Activated CD4-positive, alpha-beta T cell treated with anti-CD3 and anti-CD28 coated beads, Interleukin-2, amount 50 U/mL, for 16 hours (primary cell): ENCODE data around the gene TMOD4.
A peak's percentile ranks its signal among the peaks of the same experiment; 100 is the strongest.
"Not testable (repeated sequence)": the region's sequence is repeated elsewhere in the genome, so short reads cannot be mapped to it uniquely, and the experiment has no call there.

ENCODE experiments used
- DNase-seq: peaks from one replicate; pipeline ENCODE4 v3.0.0-alpha.2; 2020

Gene TMOD4

DNA sequence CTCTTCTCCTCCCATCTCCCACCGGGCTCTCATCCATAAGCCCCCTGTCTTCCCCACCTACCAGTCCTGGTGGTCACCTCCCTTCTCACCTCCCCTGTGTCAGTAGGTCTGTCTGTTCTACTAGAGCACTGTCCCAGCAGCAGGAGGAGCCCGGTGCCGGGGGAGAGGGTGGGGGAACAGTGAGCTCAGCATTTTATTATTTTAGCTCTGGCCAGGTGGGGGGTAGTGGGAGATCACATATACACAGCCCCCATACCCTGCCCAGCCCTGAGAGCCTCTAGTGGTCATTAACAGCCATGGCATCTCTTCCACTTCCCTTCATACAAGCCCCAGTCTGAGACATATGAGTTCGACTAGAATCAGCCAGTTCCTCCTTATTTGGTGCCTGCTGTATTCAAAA, at the start of gene TMOD4:
Gene TMOD4, minus strand, starts transcription at position 119 of the 400 bp plus-strand sequence. CDS start 1,106 bp downstream, outside the sequence.
- DNase-seq, result no peak

DNA sequence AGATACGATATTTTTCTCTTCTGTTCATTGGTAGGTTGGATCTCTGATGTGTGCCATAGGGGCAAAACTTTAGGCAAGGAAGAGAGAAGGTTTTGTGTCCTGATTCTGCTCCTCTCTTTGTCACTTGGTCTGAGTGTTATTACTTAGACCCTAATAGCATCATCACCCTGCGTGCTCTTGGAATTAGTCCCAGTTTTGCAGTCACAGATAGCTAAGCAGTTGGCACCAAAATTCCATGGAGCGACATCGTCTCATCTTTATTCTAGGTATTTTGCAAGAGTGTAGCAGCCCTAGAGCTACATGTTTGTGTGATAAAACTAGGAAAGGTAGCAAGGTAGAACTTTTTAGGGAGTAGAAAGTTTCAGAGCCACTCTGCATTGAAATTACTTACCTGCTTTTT, 46.3 kb upstream of the TMOD4 start:
- DNase-seq, result no peak

DNA sequence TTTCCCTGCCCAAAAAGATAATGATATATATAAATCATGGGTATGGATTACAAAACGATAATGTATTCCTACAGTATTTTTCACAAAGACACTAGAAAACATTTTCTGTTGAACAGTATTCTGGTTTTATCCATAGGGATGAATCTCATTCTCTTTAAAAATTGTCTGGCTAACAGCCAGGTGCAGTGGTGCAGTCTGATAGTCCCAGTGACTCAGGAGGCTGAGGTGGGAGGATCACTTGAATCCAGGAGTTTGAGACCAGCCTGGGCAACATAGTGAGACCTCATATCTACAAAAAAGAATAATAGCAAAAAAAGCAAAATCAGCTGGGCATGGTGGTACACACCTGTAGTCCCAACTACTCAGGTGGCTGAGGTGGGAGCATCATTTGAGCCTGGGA, 45.8 kb upstream of the TMOD4 start:
- DNase-seq, result no peak

DNA sequence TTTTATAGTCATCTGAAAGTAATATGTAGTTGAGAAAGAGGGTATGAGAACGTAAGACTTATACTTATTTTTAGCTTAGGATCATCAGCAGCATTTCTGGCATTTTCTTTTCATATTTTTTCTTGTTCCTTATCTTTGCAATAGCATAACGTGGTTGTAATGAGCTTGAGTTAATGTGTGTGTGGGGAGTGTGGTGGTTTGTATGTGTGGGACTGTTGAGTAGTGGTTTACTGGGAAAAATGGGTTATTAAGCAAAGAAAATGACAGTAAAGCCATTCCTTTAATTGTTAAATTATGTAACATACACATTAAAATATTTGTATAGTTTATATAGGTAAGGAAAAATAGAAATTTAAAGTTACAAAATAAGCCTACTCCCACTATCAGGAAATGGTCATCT, 37.8 kb upstream of the TMOD4 start:
- no peak for DNase-seq

DNA sequence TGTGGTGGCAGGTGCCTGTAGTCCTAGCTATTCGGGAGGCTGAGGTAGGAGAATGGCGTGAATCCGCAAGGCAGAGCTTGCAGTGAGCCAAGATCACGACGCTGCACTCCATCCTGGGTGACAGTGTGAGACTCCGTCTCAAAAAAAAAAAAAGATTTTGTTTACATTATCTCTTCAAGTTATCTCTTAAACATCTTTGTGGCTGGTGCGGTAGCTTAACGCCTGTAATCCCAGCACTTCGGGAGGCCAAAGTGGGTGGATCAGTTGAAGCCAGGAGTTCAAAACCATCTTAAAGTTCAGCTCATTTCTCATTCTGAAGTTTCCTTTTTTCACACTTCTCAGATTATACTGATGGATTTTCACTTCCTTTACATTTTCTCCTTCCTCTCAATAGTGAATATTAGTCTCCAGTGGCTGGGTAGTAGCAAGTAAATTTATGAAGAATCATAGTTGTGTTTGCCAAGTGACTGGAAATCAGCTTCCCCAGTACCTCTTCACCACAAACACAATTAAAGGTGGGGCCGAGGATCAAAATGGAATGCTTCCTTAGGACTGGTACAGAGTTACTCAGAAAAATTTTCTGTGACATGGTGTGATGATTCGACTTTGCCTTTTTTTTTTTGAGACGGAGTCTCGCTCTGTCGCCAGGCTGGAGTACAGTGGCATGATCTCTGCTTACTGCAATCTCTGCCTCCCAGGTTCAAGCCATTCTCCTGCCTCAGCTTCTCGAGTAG, 36.4 kb upstream of the TMOD4 start:
- DNase-seq, result peak; percentile 25

DNA sequence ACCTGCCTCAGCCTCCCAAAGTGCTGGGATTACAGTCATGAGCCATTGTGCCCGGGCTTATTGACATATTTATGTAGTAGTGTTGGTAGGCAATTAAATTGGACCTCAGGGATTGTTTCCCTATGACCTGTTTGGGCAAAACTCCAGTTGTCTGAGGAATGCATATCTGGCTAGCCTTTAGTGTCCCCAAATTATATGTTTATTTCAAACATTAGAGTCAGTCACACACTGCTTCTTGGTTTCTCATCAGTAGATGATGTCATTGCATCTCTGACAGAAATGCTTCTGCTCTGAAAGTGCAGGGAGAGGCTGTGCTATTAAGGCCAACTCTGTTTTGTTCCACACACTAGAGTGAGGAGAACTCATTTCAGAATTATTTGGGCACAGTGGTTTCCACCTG, 35.0 kb upstream of the TMOD4 start:
- DNase-seq, result no peak

DNA sequence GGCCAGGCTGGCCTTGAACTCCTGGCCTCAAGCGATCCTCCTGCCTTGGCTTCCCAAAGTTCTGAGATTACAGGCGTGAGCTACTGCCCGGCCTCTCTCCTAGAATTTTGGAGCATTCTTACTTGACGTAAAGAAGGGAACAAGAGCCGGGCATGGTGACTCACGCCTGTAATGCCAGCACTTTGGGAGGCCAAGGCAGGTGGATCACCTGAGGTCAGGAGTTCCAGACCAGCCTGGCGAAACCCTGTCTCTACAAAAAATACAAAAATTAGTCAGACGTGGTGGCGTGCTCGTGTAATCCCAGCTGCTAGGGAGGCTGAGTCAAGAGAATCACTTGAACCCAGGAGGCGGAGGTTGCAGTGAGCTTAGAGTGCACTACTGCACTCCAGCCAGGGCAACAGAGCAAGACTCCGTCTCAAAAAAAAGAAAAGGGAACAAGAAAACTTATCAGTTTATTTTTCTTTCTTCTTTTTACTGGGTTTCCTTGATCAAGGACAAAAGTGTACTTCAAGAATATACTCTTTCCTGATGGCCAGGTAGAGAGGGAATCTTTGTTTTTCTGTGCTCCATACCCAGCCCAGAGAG, 29.7 kb upstream of the TMOD4 start:
- not testable (repeated sequence) for DNase-seq

DNA sequence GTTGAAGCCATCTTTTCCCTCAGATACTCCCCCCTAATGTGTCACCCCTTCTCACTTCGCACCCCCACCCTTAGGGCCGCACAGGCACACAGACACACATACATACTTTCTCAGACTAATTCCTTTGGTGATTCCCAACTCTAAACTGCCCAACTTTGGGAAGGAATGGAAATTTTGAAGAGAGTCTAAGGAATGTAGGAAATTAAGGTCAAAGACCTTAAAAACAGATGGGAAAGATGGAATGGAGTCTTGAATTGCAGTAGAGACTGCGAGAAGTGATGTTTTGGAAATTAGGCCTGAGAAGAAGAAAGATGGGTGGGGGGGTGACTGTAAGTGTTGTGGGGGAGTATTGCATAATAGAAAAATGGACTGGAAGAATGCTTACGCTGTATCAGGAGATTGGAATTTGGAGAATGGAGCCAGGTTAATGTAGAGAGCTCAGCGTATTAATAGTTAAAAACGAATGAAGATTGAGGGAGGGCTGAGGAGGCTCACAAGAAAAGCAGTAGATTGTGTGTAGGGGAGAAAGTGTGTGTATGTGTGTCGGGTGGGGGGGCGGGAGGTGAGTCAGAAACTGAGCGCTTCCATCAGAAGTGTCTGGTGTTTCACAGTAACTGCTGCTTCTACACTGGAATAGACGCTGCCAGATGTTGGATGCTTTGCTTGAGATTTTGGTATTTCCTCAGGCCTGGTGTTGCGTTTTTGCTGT, 24.2 kb upstream of the TMOD4 start:
- DNase-seq, result peak; percentile 35

DNA sequence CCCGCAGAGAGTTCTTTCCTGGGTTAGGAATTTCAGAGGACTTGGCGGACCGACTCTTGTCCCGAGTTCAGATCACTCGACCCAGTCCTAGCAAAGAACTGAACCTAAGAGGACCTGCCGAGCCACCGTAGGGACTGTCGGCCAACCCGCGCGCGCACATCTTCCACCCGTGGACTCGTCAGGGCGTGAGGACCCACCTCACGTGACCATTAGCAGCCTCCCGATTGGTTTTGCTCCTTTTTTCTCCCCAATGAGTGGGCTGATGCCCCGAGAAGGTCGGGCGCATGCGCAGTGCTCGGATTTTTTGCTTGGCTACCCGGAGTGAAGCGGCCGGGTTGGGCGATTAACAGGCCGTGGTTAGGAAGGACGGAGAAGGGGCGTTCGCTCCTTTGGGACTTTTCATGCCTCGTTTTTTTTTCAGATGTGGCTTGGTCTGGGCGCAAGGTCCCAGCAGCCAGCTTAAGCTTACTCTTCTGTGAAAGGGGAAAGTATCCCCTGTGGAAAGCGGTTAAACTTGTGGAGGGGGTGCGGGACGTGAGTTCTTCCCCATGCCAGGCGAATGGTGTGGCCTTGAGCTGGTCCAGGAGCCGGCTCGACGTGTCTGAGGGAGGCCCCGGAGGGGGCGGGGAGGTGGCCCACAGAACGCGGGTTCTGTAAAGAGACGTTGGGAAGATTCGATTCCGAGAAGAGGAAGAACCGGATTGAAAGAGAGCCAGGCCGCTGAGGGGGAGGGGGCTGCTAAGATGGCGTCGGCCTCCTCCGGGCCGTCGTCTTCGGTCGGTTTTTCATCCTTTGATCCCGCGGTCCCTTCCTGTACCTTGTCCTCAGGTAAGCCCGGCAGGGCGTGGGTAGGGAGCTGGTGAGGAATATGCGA, 22.7 kb upstream of the TMOD4 start, which contains the start of gene PIP5K1A:
Gene PIP5K1A, plus strand, starts transcription at position 299 of the 874 bp plus-strand sequence. Its CDS starts 445 bp downstream, at position 744.
- DNase-seq, result peak; percentile 99

DNA sequence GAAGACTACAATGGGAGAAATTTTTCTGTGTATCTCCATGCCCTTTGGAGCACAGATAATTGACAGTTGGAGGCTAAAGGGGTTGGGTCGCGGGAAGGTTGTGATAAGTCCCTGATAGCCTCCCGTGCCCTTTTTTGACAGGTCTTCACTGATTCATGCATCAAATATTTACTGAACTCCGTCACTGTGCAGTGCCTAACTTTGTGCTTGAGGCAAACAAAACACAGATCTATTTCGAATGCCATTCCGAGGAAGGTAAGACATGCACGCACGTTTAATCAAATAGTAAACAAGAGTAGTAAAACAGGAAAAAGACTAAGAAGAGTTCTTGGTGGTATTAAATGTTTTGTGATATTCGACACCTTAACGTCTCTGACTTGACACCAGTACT, 22.1 kb upstream of the TMOD4 start:
- no peak for DNase-seq

DNA sequence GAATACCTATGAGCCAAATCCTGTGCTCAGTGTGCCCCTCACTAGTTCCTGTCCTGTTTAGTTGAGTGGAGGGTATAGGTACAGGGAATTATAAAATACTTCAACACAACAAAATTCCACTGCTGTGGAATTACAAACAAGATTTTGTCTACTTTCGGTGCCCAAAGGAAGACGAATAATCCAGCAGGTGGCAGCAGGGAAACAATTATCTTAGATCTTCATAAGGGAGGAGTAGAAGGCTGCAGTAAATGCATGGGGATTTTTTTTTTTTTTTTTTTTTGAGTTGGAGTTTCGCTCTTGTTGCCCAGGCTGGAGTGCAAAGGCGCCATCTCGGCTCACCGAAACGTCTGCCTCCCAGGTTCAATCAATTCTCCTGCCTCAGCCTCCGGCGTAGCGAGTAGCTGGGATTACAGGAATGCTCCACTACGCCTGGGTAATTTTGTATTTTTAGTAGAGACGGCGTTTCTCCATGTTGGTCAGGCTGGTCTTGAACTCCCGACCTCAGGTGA, 20.6 kb upstream of the TMOD4 start:
- peak; percentile 73 for DNase-seq

DNA sequence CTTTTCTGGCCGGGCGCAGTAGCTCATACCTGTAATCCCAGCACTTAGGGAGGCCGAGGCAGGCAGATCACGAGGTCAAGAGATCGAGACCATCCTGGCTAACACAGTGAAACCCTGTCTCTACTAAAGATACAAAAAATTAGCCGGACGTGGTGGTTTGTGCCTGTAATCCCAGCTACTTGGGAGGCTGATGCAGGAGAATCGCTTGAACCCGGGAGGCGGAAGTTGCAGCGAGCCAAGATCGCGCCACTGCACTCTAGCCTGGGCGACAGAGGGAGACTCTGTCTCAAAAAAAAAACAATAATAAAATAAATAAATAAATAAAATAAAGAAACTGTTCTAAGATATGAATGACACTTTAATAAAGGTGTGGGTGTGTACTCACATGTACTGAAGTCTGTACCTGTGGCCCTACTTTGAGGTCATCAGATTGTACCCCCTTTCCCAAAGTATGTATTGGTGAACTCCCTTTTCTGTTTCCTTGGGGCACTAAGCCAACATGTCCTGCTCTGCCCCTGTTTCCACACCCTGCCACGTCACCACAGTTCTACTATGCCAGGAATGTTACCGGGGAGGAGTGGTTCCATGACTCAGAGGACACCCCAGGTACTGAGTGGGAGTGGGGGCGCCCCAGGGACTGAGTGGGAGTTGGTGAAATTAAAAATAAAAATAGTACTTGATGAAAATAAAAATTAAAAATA, 19.3 kb upstream of the TMOD4 start:
- not testable (repeated sequence) for DNase-seq

DNA sequence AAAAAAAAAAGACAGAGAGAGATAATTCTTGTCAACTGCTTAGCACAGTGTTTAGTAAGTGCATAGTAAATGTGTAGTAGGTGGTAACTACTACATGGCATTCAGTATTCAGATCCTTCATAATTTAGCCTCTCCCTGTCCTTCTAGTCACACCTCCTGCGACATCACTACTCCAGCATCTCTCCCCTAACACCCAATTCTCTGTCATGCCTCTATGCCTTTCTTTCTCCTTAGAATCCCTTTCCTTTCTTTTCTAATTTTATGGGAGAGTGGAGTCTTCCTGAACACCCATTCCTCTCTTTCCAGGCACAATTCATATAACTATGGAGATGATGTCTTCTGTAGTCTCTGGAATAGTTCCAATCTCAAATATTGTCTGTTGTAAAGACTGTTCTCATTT, 18.1 kb upstream of the TMOD4 start:
- DNase-seq, result no peak

DNA sequence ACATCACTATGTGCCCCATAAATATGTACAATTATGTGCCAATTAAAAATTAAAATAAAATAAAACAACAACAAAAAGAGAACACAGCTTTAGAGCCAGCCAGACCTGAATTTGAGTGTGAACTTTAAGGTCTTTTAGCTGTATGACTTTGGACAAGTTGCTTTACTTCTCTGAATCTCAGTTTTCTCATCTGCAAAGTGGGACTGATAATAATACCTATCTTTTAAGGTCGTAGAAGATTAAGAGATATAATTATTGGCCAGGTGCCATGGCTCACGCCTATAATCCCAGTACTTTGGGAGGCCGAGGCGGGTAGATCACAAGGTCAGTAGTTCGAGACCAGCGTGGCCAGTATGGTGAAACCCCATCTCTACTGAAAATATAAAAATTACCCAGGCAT, 17.5 kb upstream of the TMOD4 start:
- DNase-seq, result no peak

DNA sequence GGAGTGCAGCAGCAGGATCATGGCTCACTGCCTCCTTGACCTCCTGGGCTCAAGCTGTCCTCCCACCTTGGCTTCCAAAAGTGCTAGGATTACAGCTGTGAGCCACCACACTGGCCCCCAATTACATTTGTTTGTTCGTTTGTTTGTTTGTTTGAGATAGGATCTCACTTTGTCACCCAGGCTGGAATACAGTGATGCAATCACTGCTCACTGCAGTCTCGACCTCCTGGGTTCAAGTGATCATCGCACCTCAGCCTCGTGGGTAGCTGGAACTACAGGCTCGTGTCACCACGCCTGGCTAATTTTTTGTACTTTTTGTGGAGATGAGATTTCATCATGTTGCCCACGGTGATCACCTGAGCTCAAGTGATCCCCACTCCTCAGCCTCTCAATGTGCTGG, 16.3 kb upstream of the TMOD4 start:
- DNase-seq, result no peak

DNA sequence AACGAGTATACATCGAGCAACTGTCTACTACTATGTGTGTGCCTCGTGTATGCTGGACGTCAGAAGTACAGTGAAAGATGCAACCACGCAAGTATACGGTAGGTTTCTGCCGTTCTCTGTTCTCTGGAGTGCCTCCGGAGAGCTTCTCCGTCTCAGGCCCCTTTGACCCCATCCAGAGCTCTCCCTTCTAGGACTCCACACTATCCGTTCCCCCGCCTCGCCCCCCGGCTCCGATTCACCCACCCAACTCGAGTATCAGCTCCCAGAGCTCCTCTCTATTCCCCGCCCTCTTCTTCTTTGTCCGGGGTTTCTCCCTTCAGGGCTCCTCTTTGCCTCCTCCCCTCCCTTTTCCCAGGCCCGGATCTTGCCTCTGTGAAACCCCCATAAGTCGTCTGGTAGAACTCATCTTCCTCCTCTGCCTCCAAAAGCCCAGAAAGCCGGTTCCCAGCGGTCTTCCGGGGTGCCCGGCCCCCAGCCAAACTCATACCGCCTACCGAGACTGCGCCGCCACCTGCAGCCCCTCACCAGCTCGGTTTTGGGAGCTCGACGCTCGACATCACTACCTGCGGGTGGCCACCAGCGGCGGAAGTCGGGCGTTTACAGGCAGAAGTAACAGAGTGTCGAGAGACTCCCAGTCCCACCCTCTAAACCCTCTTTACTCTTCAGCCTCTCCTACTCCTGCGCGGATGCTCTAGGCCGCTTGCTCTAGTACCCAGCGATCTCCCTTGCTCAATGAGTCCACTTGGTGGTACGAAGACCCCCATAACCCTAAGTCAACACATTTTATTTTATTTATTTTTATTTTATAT, 14.1 kb upstream of the TMOD4 start, which contains the start of gene VPS72:
Gene VPS72, minus strand, starts transcription at position 561 of the 809 bp plus-strand sequence. Its CDS starts 76 bp downstream, at position 485.
- peak; percentile 92 for DNase-seq

DNA sequence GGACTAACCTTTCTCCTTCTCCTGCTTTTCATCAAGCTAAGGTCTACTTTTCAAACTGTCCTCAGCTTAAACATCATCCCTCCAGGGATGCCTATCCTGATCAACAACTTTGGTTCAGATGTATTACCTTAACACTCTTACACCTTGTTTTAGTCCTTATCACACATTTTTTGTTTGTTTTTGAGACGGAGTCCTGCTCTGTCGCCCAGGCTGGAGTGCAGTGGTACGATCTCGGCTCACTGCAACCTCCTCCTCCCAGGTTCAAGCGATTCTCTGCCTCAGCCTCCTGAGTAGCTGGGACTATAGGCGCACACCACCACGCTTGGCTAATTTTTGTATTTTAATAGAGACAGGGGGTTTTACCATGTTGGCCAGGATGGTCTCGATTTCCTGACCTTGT, 12.9 kb upstream of the TMOD4 start:
- DNase-seq, result not testable (repeated sequence)

DNA sequence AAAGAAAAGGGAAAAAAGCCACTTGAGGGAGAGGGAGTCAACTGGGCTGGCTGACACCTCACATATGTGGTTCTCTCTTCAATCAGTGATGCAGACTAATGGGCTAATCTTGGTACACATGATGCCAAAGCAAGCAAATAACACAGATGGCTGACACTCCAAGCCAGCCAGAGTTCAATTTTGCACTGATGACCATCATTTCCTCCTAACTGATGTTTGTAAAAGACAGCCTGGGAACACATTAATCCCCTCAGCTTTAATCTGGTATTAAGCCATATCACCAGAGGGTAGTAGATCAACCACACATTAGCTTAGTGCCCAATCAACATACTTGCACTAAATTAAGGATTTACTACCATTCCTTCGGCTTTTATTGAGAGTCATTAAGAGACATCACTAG, 11.4 kb upstream of the TMOD4 start:
- DNase-seq, result no peak

DNA sequence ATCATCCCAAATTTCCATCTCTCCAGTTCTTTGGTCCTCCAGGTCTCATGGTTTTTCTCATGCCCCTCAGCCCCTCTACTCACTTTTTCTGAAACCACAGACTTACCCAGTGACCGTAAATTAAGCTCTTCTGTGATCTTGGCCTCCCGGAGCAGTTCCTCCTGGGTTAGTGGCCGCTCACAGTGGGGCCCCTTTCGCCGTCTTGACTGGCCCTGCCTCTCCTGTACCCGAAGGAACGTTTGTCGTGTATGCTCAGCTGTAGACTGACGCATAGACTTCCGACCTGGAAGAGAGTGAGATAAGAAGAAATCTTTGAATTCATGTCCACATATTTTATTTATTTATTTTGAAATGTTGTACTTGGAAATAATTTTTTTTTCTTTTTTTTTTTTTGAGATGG, 8.4 kb upstream of the TMOD4 start:
- no peak for DNase-seq

DNA sequence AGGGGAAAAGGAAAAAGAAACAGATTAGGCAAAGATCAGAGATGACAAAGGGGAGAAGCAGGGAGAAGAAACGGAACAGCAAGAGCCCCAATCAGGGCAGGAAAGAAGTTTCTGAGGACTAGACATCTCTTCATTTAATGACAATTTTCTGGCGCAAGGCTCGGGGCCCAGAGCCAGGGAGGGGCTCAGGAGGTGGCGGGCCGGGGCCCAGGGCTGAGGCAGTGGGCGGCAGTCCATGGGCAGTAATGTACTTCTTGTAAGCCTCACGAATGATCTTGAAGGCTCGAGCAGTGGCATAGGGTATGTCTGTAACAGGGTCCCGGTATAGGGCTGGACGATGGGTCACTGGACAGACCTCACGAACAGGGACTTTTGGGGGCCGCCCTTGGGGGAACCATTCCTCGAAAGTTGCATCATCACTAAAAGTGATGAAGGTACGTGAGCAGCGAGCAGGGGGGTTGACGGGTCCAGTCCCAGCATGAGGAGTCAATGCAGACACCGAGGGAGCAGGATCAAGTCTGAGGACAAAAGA, 799 bp upstream of the TMOD4 start:
- no peak for DNase-seq
